A673 (cell line): ENCODE results near the gene VPS37B.

Experiments used
- CTCF ChIP-seq: fragments of 300-800, 200-600 bp; sonication (generic); conservative IDR thresholded peaks from 2 replicates; pipeline ENCODE4 v1.5.1; 2017; ENCODE audit warnings: low read depth, mild to moderate bottlenecking, antibody characterized with exemption, low read length, moderate library complexity, mixed read lengths
- EZH2 ChIP-seq: fragments of 200-600 bp; sonication (generic); IDR thresholded peaks from 2 replicates; pipeline ENCODE4 v1.6.1; 2017; ENCODE audit warnings: borderline replicate concordance, low read depth, mild to moderate bottlenecking, mixed read lengths, antibody characterized with exemption, low read length; ENCODE audit not compliant: poor library complexity, severe bottlenecking

GRCh38 chr12:122865268-122866231 lies 30.4 kb downstream of the VPS37B start:
- TF ChIP-seq CTCF (0 out of 2 replicates have a peak, but pooled peaks have one; percentile 27), EZH2 (no peak)
